Measurements from ENCODE around the gene OR6Y1.

DNA sequence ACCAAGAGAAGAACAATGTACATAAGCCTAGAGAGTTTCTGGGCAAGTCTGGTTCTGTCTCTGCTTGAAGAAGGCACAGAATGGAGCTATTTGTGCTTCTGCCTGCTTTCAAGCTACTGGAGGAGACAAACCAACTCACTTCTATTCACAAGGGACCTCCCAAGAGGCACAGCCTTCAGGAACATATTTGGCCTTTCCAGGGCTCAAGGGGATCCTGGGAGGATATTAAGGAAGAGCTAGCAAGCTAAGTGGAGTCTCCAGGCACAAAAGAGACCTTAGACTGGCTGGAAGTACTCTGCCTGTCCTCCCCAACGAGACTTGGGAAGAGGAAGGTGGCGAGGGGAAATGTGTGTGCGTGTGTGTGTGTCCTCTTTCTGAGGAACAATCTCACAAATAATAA is at the start of gene OR6Y1:
- TF ChIP-seq, protein P1, sequence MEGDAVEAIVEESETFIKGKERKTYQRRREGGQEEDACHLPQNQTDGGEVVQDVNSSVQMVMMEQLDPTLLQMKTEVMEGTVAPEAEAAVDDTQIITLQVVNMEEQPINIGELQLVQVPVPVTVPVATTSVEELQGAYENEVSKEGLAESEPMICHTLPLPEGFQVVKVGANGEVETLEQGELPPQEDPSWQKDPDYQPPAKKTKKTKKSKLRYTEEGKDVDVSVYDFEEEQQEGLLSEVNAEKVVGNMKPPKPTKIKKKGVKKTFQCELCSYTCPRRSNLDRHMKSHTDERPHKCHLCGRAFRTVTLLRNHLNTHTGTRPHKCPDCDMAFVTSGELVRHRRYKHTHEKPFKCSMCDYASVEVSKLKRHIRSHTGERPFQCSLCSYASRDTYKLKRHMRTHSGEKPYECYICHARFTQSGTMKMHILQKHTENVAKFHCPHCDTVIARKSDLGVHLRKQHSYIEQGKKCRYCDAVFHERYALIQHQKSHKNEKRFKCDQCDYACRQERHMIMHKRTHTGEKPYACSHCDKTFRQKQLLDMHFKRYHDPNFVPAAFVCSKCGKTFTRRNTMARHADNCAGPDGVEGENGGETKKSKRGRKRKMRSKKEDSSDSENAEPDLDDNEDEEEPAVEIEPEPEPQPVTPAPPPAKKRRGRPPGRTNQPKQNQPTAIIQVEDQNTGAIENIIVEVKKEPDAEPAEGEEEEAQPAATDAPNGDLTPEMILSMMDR (conservative IDR thresholded peaks at IDR 0.05; ENCODE audit: low read depth, low read length) = no peak
- TF ChIP-seq EZH2phosphoT487 (IDR thresholded peaks at IDR 0.05; ENCODE audit: borderline replicate concordance, low read length) = no peak
